ENCODE measurements around the gene MAP1B. TPM values are rescaled to one million over a fixed set of nuclear protein-coding genes. Genes with fewer than 3 reads are reported as not detected.

The MAP1B gene
- total RNA-seq, 1 donor from 2014 or later = 2,530 TPM

DNA sequence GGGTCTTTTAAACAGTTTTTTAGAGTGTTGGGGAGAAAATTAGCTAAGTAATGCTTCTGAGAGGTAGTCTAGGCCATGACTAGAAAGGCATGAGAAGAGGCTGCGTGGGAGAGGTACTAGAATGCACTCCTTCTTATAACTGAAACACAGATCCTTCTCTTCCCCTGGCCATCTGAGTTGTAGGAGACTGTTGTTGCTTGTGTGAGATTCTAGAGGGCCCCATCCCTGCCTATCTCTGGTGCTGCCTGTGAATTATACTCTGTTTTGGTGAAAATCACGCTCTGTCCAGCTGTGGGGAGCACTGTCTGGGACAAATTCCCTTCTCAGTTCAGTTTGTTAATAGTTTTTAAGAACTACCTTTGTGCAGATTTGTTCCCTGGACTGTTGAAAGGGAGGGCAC is 37.5 kb downstream of the MAP1B start:
- Mint-ChIP-seq H3K4me1 (ENCODE audit: low read depth, unreplicated experiment) (peaks cover 84% of the 10 kb centered on the region), H3K27ac (ENCODE audit: unreplicated experiment) (peak overlapping the region; percentile 60)
- no peak for DNase-seq

DNA sequence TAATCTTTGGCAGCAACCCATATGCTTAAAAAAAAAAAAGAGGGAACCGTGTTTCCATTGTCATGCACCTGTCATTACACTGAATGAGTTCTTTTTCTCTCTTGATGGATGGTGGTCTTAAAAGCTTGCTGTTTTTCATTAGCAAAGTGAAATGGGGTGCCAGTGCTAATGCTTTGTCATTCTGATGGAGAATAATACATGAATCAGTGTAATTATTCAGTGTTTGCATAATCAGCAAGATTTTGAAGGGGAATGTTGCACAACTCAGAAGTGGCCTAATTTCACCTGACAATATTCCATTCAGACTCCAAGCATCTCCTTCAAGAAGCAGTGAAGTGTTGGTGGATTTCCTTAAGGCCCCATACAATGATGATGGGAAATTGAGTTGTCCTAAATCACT is 38.1 kb downstream of the MAP1B start:
- Mint-ChIP-seq H3K4me1 (ENCODE audit: low read depth, unreplicated experiment) (peaks cover 86% of the 10 kb centered on the region), H3K27ac (ENCODE audit: unreplicated experiment) (peak overlapping the region; percentile 79), H3K9me3 (ENCODE audit: unreplicated experiment) (peaks cover 26% of the 10 kb centered on the region), H3K27me3 (ENCODE audit: unreplicated experiment) (peaks cover 23% of the 10 kb centered on the region), H3K36me3 (ENCODE audit: unreplicated experiment) (peaks cover 9% of the 10 kb centered on the region), H3K4me3 (ENCODE audit: unreplicated experiment) (peak overlapping the region; percentile 65)
- TF ChIP-seq, protein P1, sequence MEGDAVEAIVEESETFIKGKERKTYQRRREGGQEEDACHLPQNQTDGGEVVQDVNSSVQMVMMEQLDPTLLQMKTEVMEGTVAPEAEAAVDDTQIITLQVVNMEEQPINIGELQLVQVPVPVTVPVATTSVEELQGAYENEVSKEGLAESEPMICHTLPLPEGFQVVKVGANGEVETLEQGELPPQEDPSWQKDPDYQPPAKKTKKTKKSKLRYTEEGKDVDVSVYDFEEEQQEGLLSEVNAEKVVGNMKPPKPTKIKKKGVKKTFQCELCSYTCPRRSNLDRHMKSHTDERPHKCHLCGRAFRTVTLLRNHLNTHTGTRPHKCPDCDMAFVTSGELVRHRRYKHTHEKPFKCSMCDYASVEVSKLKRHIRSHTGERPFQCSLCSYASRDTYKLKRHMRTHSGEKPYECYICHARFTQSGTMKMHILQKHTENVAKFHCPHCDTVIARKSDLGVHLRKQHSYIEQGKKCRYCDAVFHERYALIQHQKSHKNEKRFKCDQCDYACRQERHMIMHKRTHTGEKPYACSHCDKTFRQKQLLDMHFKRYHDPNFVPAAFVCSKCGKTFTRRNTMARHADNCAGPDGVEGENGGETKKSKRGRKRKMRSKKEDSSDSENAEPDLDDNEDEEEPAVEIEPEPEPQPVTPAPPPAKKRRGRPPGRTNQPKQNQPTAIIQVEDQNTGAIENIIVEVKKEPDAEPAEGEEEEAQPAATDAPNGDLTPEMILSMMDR (IDR thresholded peaks at IDR 0.05; ENCODE audit: partially characterized antibody, unreplicated experiment) = no peak
- no peak for DNase-seq

More for the DNA sequence above, 37.5 kb downstream of the MAP1B start:
- H3K36me3 Mint-ChIP-seq (ENCODE audit: unreplicated experiment) = peaks cover 9% of the 10 kb centered on the region
- peaks cover 26% of the 10 kb centered on the region for H3K9me3 Mint-ChIP-seq (ENCODE audit: unreplicated experiment)
- peak overlapping the region; percentile 65 for H3K4me3 Mint-ChIP-seq (ENCODE audit: unreplicated experiment)
- TF ChIP-seq, protein P1 (IDR thresholded peaks at IDR 0.05; ENCODE audit: partially characterized antibody, unreplicated experiment) = no peak
- H3K27me3 Mint-ChIP-seq (ENCODE audit: unreplicated experiment) = peaks cover 23% of the 10 kb centered on the region

DNA sequence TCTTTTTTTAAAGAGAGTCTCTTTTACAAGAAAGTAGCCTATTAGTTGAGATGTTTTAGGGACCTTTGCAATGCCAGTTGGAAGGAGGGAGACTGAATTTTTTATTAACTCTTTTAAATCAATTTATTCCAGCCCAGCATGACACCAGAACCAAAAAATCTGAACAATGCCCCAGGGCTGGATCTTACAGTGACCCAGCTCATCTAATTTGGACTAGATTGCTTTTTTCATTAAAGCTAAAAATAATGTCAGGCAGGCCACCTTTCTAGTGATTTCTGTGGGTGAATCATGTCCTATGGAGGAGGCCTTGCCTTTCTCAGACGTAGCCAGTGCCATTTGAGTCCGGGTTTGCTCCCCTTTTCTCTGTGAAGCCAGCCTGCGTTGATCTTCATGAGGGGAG is 38.8 kb downstream of the MAP1B start:
- Mint-ChIP-seq H3K27ac (ENCODE audit: unreplicated experiment) (peak overlapping the region; percentile 79), H3K4me3 (ENCODE audit: unreplicated experiment) (peak overlapping the region; percentile 65), H3K27me3 (ENCODE audit: unreplicated experiment) (peaks cover 24% of the 10 kb centered on the region), H3K9me3 (ENCODE audit: unreplicated experiment) (peaks cover 33% of the 10 kb centered on the region), H3K4me1 (ENCODE audit: low read depth, unreplicated experiment) (peaks cover 86% of the 10 kb centered on the region), H3K36me3 (ENCODE audit: unreplicated experiment) (peaks cover 2% of the 10 kb centered on the region)
- DNase-seq = no peak
- TF ChIP-seq, protein P1 (IDR thresholded peaks at IDR 0.05; ENCODE audit: partially characterized antibody, unreplicated experiment) = no peak

DNA sequence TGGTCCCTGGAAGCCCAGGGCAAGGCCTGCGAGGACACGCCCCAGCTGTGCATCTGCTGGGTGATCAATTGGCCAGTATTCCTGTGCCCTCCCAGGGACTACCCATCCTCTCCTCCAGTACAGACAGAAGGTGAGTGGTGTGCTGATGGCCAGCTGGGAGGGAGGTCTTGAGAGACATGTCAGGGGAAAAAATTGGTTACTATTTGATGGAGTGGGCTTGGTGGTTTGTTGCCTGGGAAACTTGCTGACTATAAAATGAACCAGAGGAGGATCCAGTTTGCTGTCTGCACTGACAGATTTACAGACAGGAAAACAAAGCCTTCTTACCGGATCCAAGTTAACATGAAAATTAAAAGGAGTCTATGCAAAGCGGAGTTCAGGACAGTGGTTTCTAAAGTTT is 40.3 kb downstream of the MAP1B start:
- Mint-ChIP-seq H3K9me3 (ENCODE audit: unreplicated experiment) (peaks cover 34% of the 10 kb centered on the region), H3K36me3 (ENCODE audit: unreplicated experiment) (no peaks in the 10 kb centered on the region), H3K4me3 (ENCODE audit: unreplicated experiment) (peak overlapping the region; percentile 58), H3K27ac (ENCODE audit: unreplicated experiment) (peak overlapping the region; percentile 63), H3K4me1 (ENCODE audit: low read depth, unreplicated experiment) (peaks cover 87% of the 10 kb centered on the region), H3K27me3 (ENCODE audit: unreplicated experiment) (peaks cover 20% of the 10 kb centered on the region)
- TF ChIP-seq, protein P1 (IDR thresholded peaks at IDR 0.05; ENCODE audit: partially characterized antibody, unreplicated experiment) = no peak
- no peak for DNase-seq

DNA sequence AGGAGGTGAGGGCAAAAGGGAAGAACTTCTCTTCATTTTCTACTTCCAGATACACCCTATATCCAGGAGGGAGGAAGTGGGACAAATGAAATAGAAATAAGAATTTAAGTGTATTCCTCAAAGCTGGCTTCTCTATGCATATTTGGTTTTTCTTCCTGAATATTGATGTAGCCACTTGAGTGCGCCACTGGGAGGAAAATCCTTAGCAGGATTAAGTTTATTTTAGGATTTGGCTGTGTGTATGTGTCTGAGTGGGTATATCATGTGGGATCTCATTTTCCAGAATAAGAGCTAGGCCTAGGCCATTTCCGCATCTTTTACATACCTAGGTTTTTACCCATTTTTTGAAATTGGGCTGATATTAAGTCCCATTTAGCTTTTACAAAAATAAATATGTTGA is 42.5 kb downstream of the MAP1B start:
- Mint-ChIP-seq H3K27ac (ENCODE audit: unreplicated experiment) (peak overlapping the region; percentile 49), H3K27me3 (ENCODE audit: unreplicated experiment) (peaks cover 14% of the 10 kb centered on the region), H3K36me3 (ENCODE audit: unreplicated experiment) (peaks cover 6% of the 10 kb centered on the region), H3K4me3 (ENCODE audit: unreplicated experiment) (peak overlapping the region; percentile 62), H3K4me1 (ENCODE audit: low read depth, unreplicated experiment) (peaks cover 89% of the 10 kb centered on the region), H3K9me3 (ENCODE audit: unreplicated experiment) (peaks cover 35% of the 10 kb centered on the region)
- TF ChIP-seq, protein P1 (IDR thresholded peaks at IDR 0.05; ENCODE audit: partially characterized antibody, unreplicated experiment) = no peak
- DNase-seq = no peak
